ENCODE data around the gene HS2ST1.

GRCh38 chr1:87135329-87135712 lies 220.9 kb downstream of the HS2ST1 start:
- TF ChIP-seq POLR2A (IDR thresholded peaks at IDR 0.05) (no peak), CTCF (IDR thresholded peaks at IDR 0.05) (no peak)

Data from body of pancreas (tissue), 4 donors.